SK-N-SH (cell line): ENCODE measurements around the gene CHCHD5.

Source experiments
- CTCF ChIP-seq: fragments of 200-600 bp; sonication (generic); IDR thresholded peaks from 2 replicates; pipeline ENCODE4 v1.6.1; 2017; ENCODE audit warnings: antibody characterized with exemption, mild to moderate bottlenecking, moderate library complexity
- EZH2phosphoT487 ChIP-seq: fragments of 200-600 bp; sonication (generic); IDR thresholded peaks from 2 replicates; pipeline ENCODE4 v1.6.1; 2017; ENCODE audit warnings: low read depth, mixed run types, mild to moderate bottlenecking, antibody characterized with exemption, moderate library complexity, borderline replicate concordance
- RAD21 ChIP-seq: IDR thresholded peaks from 2 replicates; pipeline ENCODE4 v1.6.1; 2012; ENCODE audit warnings: mild to moderate bottlenecking, low read length
- RCOR1 ChIP-seq: fragments of 150-350 bp; IDR thresholded peaks from 2 replicates; pipeline ENCODE4 v1.6.1; 2017; ENCODE audit warnings: antibody characterized with exemption, low read length
- REST ChIP-seq: IDR thresholded peaks from 2 replicates; pipeline ENCODE4 v1.6.1; 2012; ENCODE audit warnings: mild to moderate bottlenecking, low read depth, low read length, moderate library complexity

- TF ChIP-seq EZH2phosphoT487, result no peak
- no peak for TF ChIP-seq RAD21
- TF ChIP-seq RCOR1, result no peak
- no peak for TF ChIP-seq CTCF
- TF ChIP-seq REST, result no peak
Measured at GRCh38 chr2:112534826-112535225, 49.6 kb upstream of the CHCHD5 start.
